HepG2 (cell line): ENCODE measurements around the gene CFAP61.

Source experiments
- ELF4 ChIP-seq: sonication (generic); formaldehyde crosslinking; IDR thresholded peaks from 2 replicates; pipeline ENCODE4 v1.5.0; 2020; ENCODE audit warnings: missing genetic modification reagents, mild to moderate bottlenecking, moderate library complexity, borderline replicate concordance
- ETV6 ChIP-seq: sonication (generic); formaldehyde crosslinking; conservative IDR thresholded peaks from 2 replicates; pipeline ENCODE4 v1.4.0; 2020; ENCODE audit warnings: missing genetic modification reagents
- HHEX ChIP-seq: IDR thresholded peaks from 2 replicates; pipeline ENCODE4 v1.6.1; 2016; ENCODE audit warnings: control low read depth
- KDM5A ChIP-seq: fragments of 200-600 bp; sonication (generic); IDR thresholded peaks from 2 replicates; pipeline ENCODE4 v1.7.0; 2018; ENCODE audit warnings: antibody characterized with exemption, mild to moderate bottlenecking, low read length, borderline replicate concordance
- POLR2AphosphoS5 ChIP-seq: IDR thresholded peaks from 2 replicates; pipeline ENCODE4 v1.6.1; 2012; ENCODE audit warnings: low read depth, low read length
- SNRNP70 ChIP-seq: fragments of 200-400 bp; formaldehyde crosslinking; IDR thresholded peaks from 2 replicates; pipeline ENCODE4 v1.6.1; 2017; ENCODE audit warnings: mild to moderate bottlenecking, low read depth, low read length, moderate library complexity
- TRIM24 ChIP-seq: sonication (generic); formaldehyde crosslinking; IDR thresholded peaks from 2 replicates; pipeline ENCODE4 v1.8.0; 2022; ENCODE audit warnings: mild to moderate bottlenecking, missing genetic modification reagents
- ZNF205 ChIP-seq: IDR thresholded peaks from 2 replicates; pipeline ENCODE4 v1.6.1; 2018; ENCODE audit warnings: missing biosample characterization, missing genetic modification reagents
- ZNF652 ChIP-seq: IDR thresholded peaks from 2 replicates; pipeline ENCODE4 v1.6.1; 2016; ENCODE audit warnings: low read depth, borderline replicate concordance
- ZNF83 ChIP-seq: sonication (generic); formaldehyde crosslinking; IDR thresholded peaks from 2 replicates; pipeline ENCODE4 v1.4.0; 2020; ENCODE audit warnings: missing genetic modification reagents, mild to moderate bottlenecking, borderline replicate concordance
- TF ChIP-seq, protein P1 (sequence below): sonication (generic); formaldehyde crosslinking; IDR thresholded peaks from 2 replicates; pipeline ENCODE4 v1.4.0; 2020; ENCODE audit warnings: missing genetic modification reagents
- TF ChIP-seq, protein P2 (sequence below): sonication (generic); formaldehyde crosslinking; IDR thresholded peaks from 2 replicates; pipeline ENCODE4 v1.5.0; 2020; ENCODE audit warnings: mild to moderate bottlenecking, missing genetic modification reagents, moderate library complexity
- TF ChIP-seq, protein P3 (sequence below): sonication (generic); formaldehyde crosslinking; IDR thresholded peaks from 2 replicates; pipeline ENCODE4 v1.5.0; 2020; ENCODE audit warnings: missing genetic modification reagents

DNA sequence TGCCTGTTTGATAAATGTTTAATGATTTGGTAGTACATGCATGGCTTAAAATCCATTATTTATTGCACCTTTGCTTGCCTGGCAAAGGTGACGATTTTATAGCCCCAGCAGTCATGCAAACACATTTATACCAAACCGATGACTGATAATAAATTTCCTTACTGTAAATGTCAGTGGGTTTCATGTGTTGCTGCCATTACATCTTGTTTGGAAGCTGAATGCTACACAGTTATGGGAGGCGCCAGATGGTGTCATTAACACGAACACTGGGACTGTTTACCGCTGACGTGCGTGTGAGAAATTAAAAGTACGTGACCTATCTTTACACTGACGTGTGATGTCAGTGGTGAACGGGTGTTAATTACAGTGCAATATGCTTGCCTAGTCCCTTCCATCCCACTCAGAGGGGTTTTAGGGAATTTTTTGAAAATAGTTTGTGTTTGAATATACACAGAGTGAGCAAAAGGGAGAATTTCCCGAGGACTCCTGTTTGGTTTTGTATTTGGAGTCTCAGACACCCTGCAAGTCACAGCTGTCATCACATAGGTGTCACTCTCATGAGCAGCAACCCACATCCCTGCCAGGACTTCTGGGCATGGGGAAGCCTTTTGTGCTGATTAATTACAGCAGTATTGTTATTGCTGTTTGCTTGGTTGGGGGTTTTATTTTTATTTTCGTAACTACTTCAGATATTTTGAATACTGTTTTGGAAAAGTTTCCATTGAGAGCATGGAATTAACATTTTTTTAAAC lies 163.8 kb downstream of the CFAP61 start:
- TF ChIP-seq ZNF83 (CRISPR knock-in tag) (no peak), KDM5A (no peak), POLR2AphosphoS5 (no peak), SNRNP70 (no peak), ZNF652 (no peak), HHEX (CRISPR knock-in tag) (no peak), ELF4 (CRISPR knock-in tag) (no peak), TRIM24 (CRISPR knock-in tag) (no peak), ETV6 (no peak), ZNF205 (CRISPR knock-in tag) (no peak)
- TF ChIP-seq, protein P1, sequence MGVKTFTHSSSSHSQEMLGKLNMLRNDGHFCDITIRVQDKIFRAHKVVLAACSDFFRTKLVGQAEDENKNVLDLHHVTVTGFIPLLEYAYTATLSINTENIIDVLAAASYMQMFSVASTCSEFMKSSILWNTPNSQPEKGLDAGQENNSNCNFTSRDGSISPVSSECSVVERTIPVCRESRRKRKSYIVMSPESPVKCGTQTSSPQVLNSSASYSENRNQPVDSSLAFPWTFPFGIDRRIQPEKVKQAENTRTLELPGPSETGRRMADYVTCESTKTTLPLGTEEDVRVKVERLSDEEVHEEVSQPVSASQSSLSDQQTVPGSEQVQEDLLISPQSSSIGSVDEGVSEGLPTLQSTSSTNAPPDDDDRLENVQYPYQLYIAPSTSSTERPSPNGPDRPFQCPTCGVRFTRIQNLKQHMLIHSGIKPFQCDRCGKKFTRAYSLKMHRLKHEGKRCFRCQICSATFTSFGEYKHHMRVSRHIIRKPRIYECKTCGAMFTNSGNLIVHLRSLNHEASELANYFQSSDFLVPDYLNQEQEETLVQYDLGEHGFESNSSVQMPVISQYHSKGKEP (CRISPR knock-in tag): no peak
- TF ChIP-seq, protein P2, sequence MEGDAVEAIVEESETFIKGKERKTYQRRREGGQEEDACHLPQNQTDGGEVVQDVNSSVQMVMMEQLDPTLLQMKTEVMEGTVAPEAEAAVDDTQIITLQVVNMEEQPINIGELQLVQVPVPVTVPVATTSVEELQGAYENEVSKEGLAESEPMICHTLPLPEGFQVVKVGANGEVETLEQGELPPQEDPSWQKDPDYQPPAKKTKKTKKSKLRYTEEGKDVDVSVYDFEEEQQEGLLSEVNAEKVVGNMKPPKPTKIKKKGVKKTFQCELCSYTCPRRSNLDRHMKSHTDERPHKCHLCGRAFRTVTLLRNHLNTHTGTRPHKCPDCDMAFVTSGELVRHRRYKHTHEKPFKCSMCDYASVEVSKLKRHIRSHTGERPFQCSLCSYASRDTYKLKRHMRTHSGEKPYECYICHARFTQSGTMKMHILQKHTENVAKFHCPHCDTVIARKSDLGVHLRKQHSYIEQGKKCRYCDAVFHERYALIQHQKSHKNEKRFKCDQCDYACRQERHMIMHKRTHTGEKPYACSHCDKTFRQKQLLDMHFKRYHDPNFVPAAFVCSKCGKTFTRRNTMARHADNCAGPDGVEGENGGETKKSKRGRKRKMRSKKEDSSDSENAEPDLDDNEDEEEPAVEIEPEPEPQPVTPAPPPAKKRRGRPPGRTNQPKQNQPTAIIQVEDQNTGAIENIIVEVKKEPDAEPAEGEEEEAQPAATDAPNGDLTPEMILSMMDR (CRISPR knock-in tag): no peak
- TF ChIP-seq, protein P3, sequence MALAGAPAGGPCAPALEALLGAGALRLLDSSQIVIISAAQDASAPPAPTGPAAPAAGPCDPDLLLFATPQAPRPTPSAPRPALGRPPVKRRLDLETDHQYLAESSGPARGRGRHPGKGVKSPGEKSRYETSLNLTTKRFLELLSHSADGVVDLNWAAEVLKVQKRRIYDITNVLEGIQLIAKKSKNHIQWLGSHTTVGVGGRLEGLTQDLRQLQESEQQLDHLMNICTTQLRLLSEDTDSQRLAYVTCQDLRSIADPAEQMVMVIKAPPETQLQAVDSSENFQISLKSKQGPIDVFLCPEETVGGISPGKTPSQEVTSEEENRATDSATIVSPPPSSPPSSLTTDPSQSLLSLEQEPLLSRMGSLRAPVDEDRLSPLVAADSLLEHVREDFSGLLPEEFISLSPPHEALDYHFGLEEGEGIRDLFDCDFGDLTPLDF (CRISPR knock-in tag): no peak
